ENCODE data around the gene RHBDL3. TPM values are rescaled to one million over a fixed set of nuclear protein-coding genes. Genes with fewer than 3 reads are reported as not detected.

Gene RHBDL3
- total RNA-seq, 1 experiment from 2014 or later, result 12.5 TPM

DNA sequence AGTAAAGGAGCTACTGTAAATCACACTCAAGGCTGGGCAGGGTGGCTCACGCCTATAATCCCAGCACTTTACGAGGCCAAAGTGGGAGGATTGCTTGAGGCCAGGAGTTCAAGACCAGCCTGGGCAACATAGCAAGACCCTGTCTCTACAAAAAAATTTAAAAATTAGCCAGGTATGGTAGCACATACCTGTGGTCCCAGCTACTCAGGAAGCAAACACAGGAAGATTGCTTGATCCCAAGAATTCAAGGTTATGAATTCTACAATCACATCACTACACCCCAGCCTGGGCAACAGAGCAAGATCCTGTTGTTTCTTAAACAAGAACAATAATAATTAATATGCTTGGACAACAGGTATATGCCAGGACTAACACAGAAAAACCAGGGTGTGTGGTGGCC lies 13.2 kb downstream of the RHBDL3 start:
- Histone ChIP-seq H2BK12ac (ENCODE audit: insufficient read length, low read depth, low read length) (no peak overlapping the region), H3K56ac (ENCODE audit: insufficient read length, low read depth, low read length) (no peak overlapping the region), H2BK120ac (ENCODE audit: low read depth, low read length, poor library complexity, severe bottlenecking) (no peak overlapping the region), H4K20me1 (ENCODE audit: control insufficient read depth, insufficient read depth, insufficient read length) (peaks cover 2% of the 10 kb centered on the region), H4K5ac (ENCODE audit: insufficient read length, low read depth, low read length) (no peak overlapping the region), H3K23ac (ENCODE audit: insufficient read length, low read depth, low read length) (no peak overlapping the region), H3K14ac (ENCODE audit: insufficient read depth, low read length) (no peak overlapping the region), H2BK15ac (ENCODE audit: low read depth, low read length) (no peak overlapping the region), H4K8ac (replicated peaks; ENCODE audit: insufficient read length, low read depth, low read length) (no peak overlapping the region), H3K4me2 (ENCODE audit: insufficient read depth, insufficient read length, low read length) (no peak overlapping the region), H3K18ac (ENCODE audit: insufficient read length, low read depth, low read length) (no peak overlapping the region), H3K27ac (ENCODE audit: insufficient read length, low read depth, low read length) (no peak overlapping the region), H4K91ac (ENCODE audit: insufficient read length, low read depth, low read length) (no peak overlapping the region), H2BK5ac (ENCODE audit: insufficient read length, low read length) (no peak overlapping the region), H3K9ac (ENCODE audit: extremely low read depth, insufficient read length, low read length) (no peak overlapping the region), H2BK20ac (ENCODE audit: low read depth, low read length, poor library complexity, severe bottlenecking) (no peak overlapping the region), H3K9me3 (ENCODE audit: control insufficient read depth, low read depth, low read length) (no peaks in the 10 kb centered on the region), H3T11ph (ENCODE audit: low read length) (no peak overlapping the region), H3K4ac (ENCODE audit: low read depth, low read length) (no peak overlapping the region), H3K79me1 (ENCODE audit: insufficient read depth, low read depth, low read length, poor library complexity, severe bottlenecking) (no peaks in the 10 kb centered on the region), H2AK5ac (ENCODE audit: insufficient read length, low read length) (no peak overlapping the region), H2AFZ (ENCODE audit: low read length) (no peak overlapping the region), H3K4me1 (ENCODE audit: insufficient read depth, low read length) (peaks cover 14% of the 10 kb centered on the region), H3K79me2 (ENCODE audit: insufficient read depth, low read length) (no peaks in the 10 kb centered on the region), H3K23me2 (ENCODE audit: insufficient read length, low read depth, low read length, poor library complexity, severe bottlenecking) (no peaks in the 10 kb centered on the region), H3K27me3 (ENCODE audit: insufficient read depth, low read length) (no peaks in the 10 kb centered on the region)
- H3K36me3 Mint-ChIP-seq (ENCODE audit: insufficient read depth in 1 of 3, low read depth in 3 of 3), result peaks cover 2 to 9% (median 4%) of the 10 kb centered on the region in 3 experiments; a peak in 5 of 7 replicates
- no peak for DNase-seq
- peaks cover 63 to 77% of the 10 kb centered on the region in 2 experiments for H3K4me1 Mint-ChIP-seq
- H3K9me3 Mint-ChIP-seq, result no peaks in the 10 kb centered on the region
- no CpG with 5 or more reads among the region's 2 CpGs for WGBS (ENCODE audit: extremely low coverage, insufficient read length, low lambda C conversion rate)
- H3K4me3 Mint-ChIP-seq, result no peak overlapping the region
- no peak for TF ChIP-seq CTCF (conservative IDR thresholded peaks at IDR 0.05)
- H3K27me3 Mint-ChIP-seq (ENCODE audit: low read depth), result peaks cover 27% of the 10 kb centered on the region
- no peak overlapping the region; a peak in 1 of 7 replicates for H3K27ac Mint-ChIP-seq
